K562 (cell line): ENCODE measurements around the gene MECP2. TPM values are rescaled to one million over a fixed set of nuclear protein-coding genes. Genes with fewer than 3 reads are reported as not detected.

ENCODE experiments used
- ATAC-seq: fragments of 200-7000 bp; cut with Tn5 transposase; 3 replicates; pipeline ENCODE4 v1.9.1; 2020; ENCODE audit warnings: moderate library complexity
- BruUV-seq: library from RNA; stranded (reverse); fragments of 400-500 nt; replicated peaks from 2 replicates; lab custom pipeline; 2021; lab: Mats Ljungman, UMichigan
- CTCF ChIA-PET: fragments of 300-600 bp; formaldehyde crosslinking; extraction: SDS; loops from one replicate; lab custom pipeline; 2021; ENCODE audit warnings: low intra/inter-chr PET ratio; lab: Yijun Ruan, JAX
- POLR2A ChIA-PET: fragments of 300-600, 350-650 bp; sonication (Branson Sonifier 250); formaldehyde crosslinking; extraction: SDS; loops from one replicate; lab custom pipeline; 2021; ENCODE audit warnings: antibody characterized with exemption, inconsistent platforms; lab: Yijun Ruan, JAX
- DNase-seq, 4 experiments: peaks; one replicate each; pipeline versions ENCODE4 v3.0.0 to v3.0.0-alpha.2; 2011 to 2018; ENCODE audit warnings: low spot score in 3 of 4, mixed read lengths in 3 of 4; ENCODE audit errors: extremely low read depth in 1 of 4
- FAIRE-seq: peaks from 2 replicates; lab custom pipeline; 2011; peaks lifted over from hg19 to GRCh38; lab: Jason Lieb, UNC
- H2AFZ ChIP-seq: 2 replicates; pipeline ENCODE4 v1.6.0; 2011; ENCODE audit warnings: low read depth, low read length, control low read depth, inconsistent platforms
- H3K27ac ChIP-seq: fragments of 200-600 bp; 3 replicates; pipeline ENCODE4 v1.8.0; 2011; ENCODE audit warnings: low read depth, mild to moderate bottlenecking, control low read depth, inconsistent platforms, low read length, moderate library complexity, mixed read lengths; ENCODE audit errors: extremely low read depth
- H3K27me3 ChIP-seq, 2 experiments: fragments of 300-600 bp in 1 of 2; 2 replicates in 1 of 2; 3 replicates in 1 of 2; pipeline versions ENCODE4 v1.6.0 to v1.8.0; 2011; ENCODE audit warnings: inconsistent platforms in 2 of 2, low read length in 2 of 2, mild to moderate bottlenecking in 1 of 2, mixed read lengths in 1 of 2, moderate library complexity in 1 of 2; ENCODE audit not compliant: control insufficient read depth in 2 of 2, insufficient read depth in 2 of 2
- H3K36me3 ChIP-seq: fragments of 300-600 bp; 3 replicates; pipeline ENCODE4 v1.8.0; 2011; ENCODE audit warnings: mild to moderate bottlenecking, low read length, inconsistent platforms; ENCODE audit not compliant: control insufficient read depth, insufficient read depth
- H3K4me1 ChIP-seq, 2 experiments: fragments of 200-600 bp in 1 of 2; replicated peaks in 1 of 2; 2 replicates in 1 of 2; 3 replicates in 1 of 2; pipeline versions ENCODE4 v1.5.1 to v1.8.0; 2011; ENCODE audit warnings: inconsistent platforms in 2 of 2, low read length in 2 of 2, mild to moderate bottlenecking in 1 of 2, mixed read lengths in 1 of 2, moderate library complexity in 1 of 2; ENCODE audit not compliant: control insufficient read depth in 2 of 2, insufficient read depth in 2 of 2
- H3K4me2 ChIP-seq: 2 replicates; pipeline ENCODE4 v1.6.1; 2011; ENCODE audit warnings: low read length, control low read depth, inconsistent platforms, mixed read lengths; ENCODE audit not compliant: insufficient read depth
- H3K4me3 ChIP-seq: fragments of 200-600 bp; sonication (generic), shearing (Covaris generic); 2 replicates; pipeline ENCODE4 v1.5.1; 2016; ENCODE audit warnings: control low read depth, inconsistent platforms
- H3K79me2 ChIP-seq: fragments of 200-600 bp; 3 replicates; pipeline ENCODE4 v1.8.0; 2011; ENCODE audit warnings: low read length, inconsistent platforms; ENCODE audit not compliant: control insufficient read depth, insufficient read depth
- H3K9ac ChIP-seq, 2 experiments: 2 replicates each; pipeline versions ENCODE4 v1.6.0 to v1.6.1; 2011; ENCODE audit warnings: low read depth in 2 of 2, low read length in 2 of 2, control low read depth in 1 of 2, inconsistent platforms in 1 of 2, mild to moderate bottlenecking in 1 of 2, mixed read lengths in 1 of 2; ENCODE audit not compliant: insufficient read depth in 1 of 2
- H3K9me1 ChIP-seq: one replicate; pipeline ENCODE4 v1.6.0; 2011; ENCODE audit warnings: inconsistent platforms, mild to moderate bottlenecking, low read length, moderate library complexity; ENCODE audit not compliant: control insufficient read depth, insufficient read depth
- H3K9me3 ChIP-seq: replicated peaks from 2 replicates; pipeline ENCODE4 v1.5.1; 2011; ENCODE audit warnings: low read depth, low read length, inconsistent platforms; ENCODE audit not compliant: control insufficient read depth, insufficient read depth
- H4K20me1 ChIP-seq: replicated peaks from 2 replicates; pipeline ENCODE4 v1.6.1; 2011; ENCODE audit warnings: low read length, inconsistent platforms, mixed read lengths; ENCODE audit not compliant: control insufficient read depth, insufficient read depth
- ARID2 ChIP-seq: fragments of 450-650 bp; IDR thresholded peaks from 2 replicates; pipeline ENCODE4 v1.6.1; 2017; ENCODE audit warnings: antibody characterized with exemption, mild to moderate bottlenecking
- ATF7 ChIP-seq: fragments of 450-650 bp; IDR thresholded peaks from 2 replicates; pipeline ENCODE4 v1.7.1; 2014; ENCODE audit warnings: mild to moderate bottlenecking, moderate library complexity
- EZH2 ChIP-seq: IDR thresholded peaks from 2 replicates; pipeline ENCODE4 v1.6.1; 2012; ENCODE audit warnings: low read depth, mild to moderate bottlenecking, inconsistent platforms, low read length, borderline replicate concordance
- HDAC8 ChIP-seq: fragments of 450-650 bp; IDR thresholded peaks from 2 replicates; pipeline ENCODE4 v1.6.1; 2016; ENCODE audit warnings: mild to moderate bottlenecking, missing genetic modification characterization, moderate library complexity, missing compliant biosample characterization
- MEIS2 ChIP-seq: fragments of 450-650 bp; IDR thresholded peaks from 2 replicates; pipeline ENCODE4 v1.6.1; 2014; ENCODE audit warnings: mild to moderate bottlenecking; ENCODE audit not compliant: partially characterized antibody
- MTA1 ChIP-seq: fragments of 450-650 bp; IDR thresholded peaks from 2 replicates; pipeline ENCODE4 v1.6.1; 2017; ENCODE audit warnings: borderline replicate concordance
- SETDB1 ChIP-seq: IDR thresholded peaks from one replicate; pipeline ENCODE4 v1.6.1; 2012; ENCODE audit warnings: low read length, control low read depth, inconsistent platforms
- SIRT6 ChIP-seq: IDR thresholded peaks from one replicate; pipeline ENCODE4 v1.6.1; 2012; ENCODE audit warnings: low read depth, mild to moderate bottlenecking, control low read depth, inconsistent platforms, low read length, moderate library complexity
- SP2 ChIP-seq: IDR thresholded peaks from 2 replicates; pipeline ENCODE4 v1.6.1; 2011; ENCODE audit warnings: mild to moderate bottlenecking, low read depth, low read length, moderate library complexity; ENCODE audit not compliant: poor library complexity, severe bottlenecking; ENCODE audit errors: extremely low read depth
- ZBTB8A ChIP-seq: fragments of 450-650 bp; IDR thresholded peaks from 2 replicates; pipeline ENCODE4 v1.6.1; 2018; ENCODE audit warnings: mild to moderate bottlenecking, moderate library complexity; ENCODE audit not compliant: partially characterized antibody
- WGBS: fragments of 100-300 bp; shearing (Covaris generic); methylation state at CpG from one replicate; pipeline ENCODE4 v1.1.6; 2016; ENCODE audit warnings: low coverage, mixed read lengths; ENCODE audit not compliant: insufficient coverage; ENCODE audit errors: missing lambda C conversion rate; 5-methylcytosine and 5-hydroxymethylcytosine counted together
- in situ Hi-C: fragments of 300-500 bp; cut with MboI; formaldehyde crosslinking; loops from 4 replicates; pipeline ENCODE4 v1.15.0; 2018; ENCODE audit warnings: inconsistent platforms, mixed read lengths
- intact Hi-C: fragments of 100-400 bp; cut with micrococcal nuclease; formaldehyde crosslinking; loops from 2 replicates; pipeline ENCODE4 v1.14.2; 2022
- polyA plus RNA-seq, 8 experiments: library from polyadenylated mRNA; depleted of rRNA in 4 of 8; stranded (reverse) in 5 of 8; unstranded in 3 of 8; fragments of >200 nt; fragmentation: Nextera tagmentation in 2 of 8; fragmentation: Illumina TruSeq in 1 of 8; extraction: Ambion mirVana in 2 of 8; extraction: Trizol in 1 of 8; gene quantifications; 2 replicates each; pipeline versions ENCODE4 v1.2.1 to v1.2.3, GENCODE V29; 2011 to 2014; ENCODE audit warnings: inconsistent platforms in 1 of 8, missing spikeins in 1 of 8
- total RNA-seq, 7 experiments: library from RNA; depleted of rRNA in 6 of 7; stranded (reverse); fragments of >200 nt in 6 of 7; fragmentation: Illumina TruSeq in 2 of 7; extraction: Trizol in 2 of 7; gene quantifications; 2 replicates each; pipeline versions ENCODE4 v1.2.1 to v1.2.3, GENCODE V29; 2011 to 2021; ENCODE audit warnings: low replicate concordance in 1 of 7
- TF ChIP-seq, protein P1 (sequence below): fragments of 250-450 bp; sonication (Bioruptor Pico); IDR thresholded peaks from 2 replicates; pipeline ENCODE4 v1.8.0; 2022; ENCODE audit warnings: inconsistent platforms, mild to moderate bottlenecking, moderate library complexity, borderline replicate concordance

MECP2 gene
- total and polyA plus RNA-seq, 9 of the 15 experiments (the other 6 are each of a cell fraction or from before 2014, with no cell fraction given) = 2.1 to 50.9 (median 30.5) TPM

GRCh38 chrX:154090731-154091130, 6.8 kb downstream of the MECP2 start:
- POLR2A ChIA-PET = interaction anchor here (1.9 kb wide), 1 partner anchor 19 kb away, joined by 4 read pairs; no protein-coding TSS in a partner anchor
- peaks cover 53% of the 10 kb centered on the region for H3K36me3 ChIP-seq
- peaks cover 85% of the 10 kb centered on the region for H3K79me2 ChIP-seq
- H3K27me3 ChIP-seq = no peaks in the 10 kb centered on the region
- in situ Hi-C loops = no loop called here
- no peak overlapping the region for H2AFZ ChIP-seq
- WGBS = 88% methylated on average over 3 of the region's 4 CpGs
- FAIRE-seq (no peak), ATAC-seq (no peak), DNase-seq (no peak)
- peaks cover 2% of the 10 kb centered on the region for H3K9me1 ChIP-seq
- BruUV-seq = no TSS peak
- no peak overlapping the region for H3K4me3 ChIP-seq
- H3K9me3 ChIP-seq = no peaks in the 10 kb centered on the region
- CTCF ChIA-PET = no interaction called here
- TF ChIP-seq ARID2 = no peak
- no peak for TF ChIP-seq SIRT6
- TF ChIP-seq MEIS2 = no peak
- no peak for TF ChIP-seq SETDB1
- no peak for TF ChIP-seq ATF7
- TF ChIP-seq, protein P1, sequence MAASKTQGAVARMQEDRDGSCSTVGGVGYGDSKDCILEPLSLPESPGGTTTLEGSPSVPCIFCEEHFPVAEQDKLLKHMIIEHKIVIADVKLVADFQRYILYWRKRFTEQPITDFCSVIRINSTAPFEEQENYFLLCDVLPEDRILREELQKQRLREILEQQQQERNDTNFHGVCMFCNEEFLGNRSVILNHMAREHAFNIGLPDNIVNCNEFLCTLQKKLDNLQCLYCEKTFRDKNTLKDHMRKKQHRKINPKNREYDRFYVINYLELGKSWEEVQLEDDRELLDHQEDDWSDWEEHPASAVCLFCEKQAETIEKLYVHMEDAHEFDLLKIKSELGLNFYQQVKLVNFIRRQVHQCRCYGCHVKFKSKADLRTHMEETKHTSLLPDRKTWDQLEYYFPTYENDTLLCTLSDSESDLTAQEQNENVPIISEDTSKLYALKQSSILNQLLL (CRISPR knock-in tag) = no peak
- TF ChIP-seq ZBTB8A = no peak
- TF ChIP-seq EZH2 = no peak
- TF ChIP-seq SP2 = no peak
- TF ChIP-seq MTA1 = no peak
- no peak for TF ChIP-seq HDAC8 (tag)
- H3K27ac ChIP-seq = no peak overlapping the region
- intact Hi-C loops = loop anchor here (5.0 kb wide), 1 partner anchor 68 kb away; no protein-coding TSS in a partner anchor
- no peak overlapping the region for H3K4me2 ChIP-seq
- peaks cover 13 to 33% of the 10 kb centered on the region in 2 experiments; a peak in 4 of 5 replicates for H3K4me1 ChIP-seq
- H3K9ac ChIP-seq = no peak overlapping the region; a peak in 1 of 4 replicates
- H4K20me1 ChIP-seq = peaks cover 18% of the 10 kb centered on the region
